NT2/D1 (cell line): ENCODE results near the gene HEPACAM.

Source experiments
- SUZ12 ChIP-seq: IDR thresholded peaks from 2 replicates; pipeline ENCODE4 v1.6.1; 2011; ENCODE audit not compliant: insufficient read length, insufficient read depth; ENCODE audit errors: extremely low read depth
- ZNF274 ChIP-seq: IDR thresholded peaks from 2 replicates; pipeline ENCODE4 v1.6.1; 2011; ENCODE audit warnings: mild to moderate bottlenecking, low read depth, low read length

DNA sequence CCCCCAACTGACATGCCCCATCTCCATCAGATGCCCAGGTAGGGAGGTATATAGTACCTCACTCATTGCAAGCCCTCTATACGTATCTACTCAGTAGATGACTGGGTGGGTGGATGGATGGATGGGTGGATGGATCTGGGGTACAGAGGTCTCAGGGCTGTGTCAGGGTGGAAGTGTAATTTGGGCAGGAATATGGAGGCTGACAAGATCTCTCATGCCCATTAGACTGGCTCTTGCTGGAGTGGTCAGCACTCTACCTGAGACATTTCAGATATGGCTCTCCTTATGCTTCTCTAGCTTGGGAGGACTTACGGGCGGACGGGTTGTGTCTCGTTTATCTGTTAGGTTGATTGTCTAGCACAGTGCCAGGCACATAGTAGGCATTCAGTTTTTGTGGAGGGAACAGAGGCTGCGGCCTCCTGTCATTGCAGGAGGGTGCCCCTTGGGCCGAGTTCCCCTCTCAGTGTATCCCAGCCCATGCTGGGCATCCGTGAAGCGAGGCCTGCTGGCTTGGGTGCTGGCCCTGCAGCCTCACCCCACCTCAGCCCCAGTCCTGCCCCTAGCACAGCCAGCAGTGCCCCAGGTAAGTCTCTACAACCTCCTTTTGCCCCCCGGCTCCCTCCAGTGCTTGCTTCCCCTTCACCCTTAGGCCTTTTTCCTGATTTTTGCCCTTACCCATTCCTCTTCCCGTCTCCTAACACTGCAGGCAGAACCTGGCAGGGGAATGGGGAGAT lies 56.9 kb downstream of the HEPACAM start:
- TF ChIP-seq SUZ12 (no peak), ZNF274 (no peak)
